Activated CD4-positive, alpha-beta T cell treated with anti-CD3 and anti-CD28 coated beads for 24 hours (primary cell): ENCODE results near the gene SKI.
"Not testable (repeated sequence)": the region's sequence is repeated elsewhere in the genome, so short reads cannot be mapped to it uniquely, and the experiment has no call there.

ENCODE experiments used
- DNase-seq, 2 donors: peaks; one replicate each; pipeline ENCODE4 v3.0.0-alpha.2; 2020; ENCODE audit warnings: low read depth in 2 of 2

SKI gene

GRCh38 chr1:2259668-2260402 lies 31.7 kb downstream of the SKI start:
- DNase-seq: no peak

DNA sequence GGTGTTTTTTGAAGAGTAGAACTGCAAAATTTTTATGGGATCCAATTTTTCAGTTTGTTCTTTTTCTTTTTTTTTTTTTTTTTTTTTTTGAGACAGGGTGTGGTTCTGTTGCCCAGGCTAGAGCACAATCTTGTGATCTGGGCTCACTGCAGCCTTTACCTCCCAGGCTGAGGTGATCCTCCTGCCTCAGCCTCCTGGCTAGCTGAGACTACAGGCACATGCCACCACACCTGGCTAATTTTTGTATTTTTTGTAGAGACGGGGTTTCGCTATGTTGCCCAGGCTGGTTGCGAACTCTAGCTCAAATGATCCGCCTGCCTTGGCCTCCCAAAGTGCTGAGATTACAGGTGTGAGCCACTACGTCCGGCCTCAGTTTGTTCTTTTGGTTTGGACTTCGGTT lies 32.4 kb downstream of the SKI start:
- not testable (repeated sequence) for DNase-seq

DNA sequence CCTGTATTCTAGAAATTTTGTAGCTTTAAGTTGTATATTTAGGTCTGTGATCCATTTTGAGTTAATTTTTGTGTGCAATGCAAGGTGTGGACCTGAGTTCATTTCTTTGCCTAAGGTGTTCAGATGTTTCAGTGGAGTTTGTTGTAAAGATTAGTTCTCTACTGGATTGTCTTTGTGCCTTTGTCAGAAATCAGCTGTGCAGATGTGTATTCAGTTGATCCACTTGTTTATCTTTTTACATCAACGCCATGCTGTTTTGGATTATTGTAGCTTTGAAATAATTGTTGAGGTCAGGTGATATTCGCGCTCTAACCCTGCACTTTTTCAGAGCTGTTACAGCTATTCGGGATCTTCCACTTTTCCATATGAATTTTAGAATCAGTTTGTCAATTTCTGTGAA lies 32.8 kb downstream of the SKI start:
- DNase-seq: no peak

DNA sequence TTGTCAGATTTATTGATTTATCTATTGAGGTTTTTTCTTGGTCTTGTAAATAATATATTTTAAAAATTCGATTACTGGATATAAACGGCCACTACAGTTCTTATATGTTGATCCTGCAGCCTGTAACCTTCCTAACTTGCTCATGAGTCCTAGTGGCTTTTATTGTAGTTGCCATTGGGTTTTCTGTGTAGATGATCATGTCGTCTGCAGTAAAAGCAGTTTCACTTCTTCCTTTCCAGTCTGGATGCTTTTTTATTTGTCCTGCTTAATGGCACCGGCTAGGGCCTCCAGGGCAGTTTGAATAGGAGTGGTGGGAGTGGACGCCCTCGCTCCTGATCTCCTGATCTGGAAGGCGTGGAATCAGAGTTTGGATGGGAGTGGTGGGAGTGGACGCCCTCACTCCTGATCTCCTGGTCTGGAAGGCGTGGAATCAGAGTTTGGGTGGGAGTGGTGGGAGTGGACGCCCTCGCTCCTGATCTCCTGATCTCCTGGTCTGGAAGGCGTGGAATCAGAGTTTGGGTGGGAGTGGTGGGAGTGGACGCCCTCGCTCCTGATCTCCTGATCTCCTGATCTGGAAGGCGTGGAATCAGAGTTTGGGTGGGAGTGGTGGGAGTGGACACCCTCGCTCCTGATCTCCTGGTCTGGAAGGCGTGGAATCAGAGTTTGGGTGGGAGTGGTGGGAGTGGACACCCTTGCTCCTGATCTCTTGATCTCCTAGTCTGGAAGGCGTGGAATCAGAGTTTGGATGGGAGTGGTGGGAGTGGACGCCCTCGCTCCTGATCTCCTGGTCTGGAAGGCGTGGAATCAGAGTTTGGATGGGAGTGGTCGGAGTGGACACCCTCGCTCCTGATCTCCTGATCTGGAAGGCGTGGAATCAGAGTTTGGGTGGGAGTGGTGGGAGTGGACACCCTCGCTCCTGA lies 33.6 kb downstream of the SKI start:
- not testable (repeated sequence) for DNase-seq

GRCh38 chr1:2266301-2266975 lies 38.3 kb downstream of the SKI start:
- DNase-seq: no peak

DNA sequence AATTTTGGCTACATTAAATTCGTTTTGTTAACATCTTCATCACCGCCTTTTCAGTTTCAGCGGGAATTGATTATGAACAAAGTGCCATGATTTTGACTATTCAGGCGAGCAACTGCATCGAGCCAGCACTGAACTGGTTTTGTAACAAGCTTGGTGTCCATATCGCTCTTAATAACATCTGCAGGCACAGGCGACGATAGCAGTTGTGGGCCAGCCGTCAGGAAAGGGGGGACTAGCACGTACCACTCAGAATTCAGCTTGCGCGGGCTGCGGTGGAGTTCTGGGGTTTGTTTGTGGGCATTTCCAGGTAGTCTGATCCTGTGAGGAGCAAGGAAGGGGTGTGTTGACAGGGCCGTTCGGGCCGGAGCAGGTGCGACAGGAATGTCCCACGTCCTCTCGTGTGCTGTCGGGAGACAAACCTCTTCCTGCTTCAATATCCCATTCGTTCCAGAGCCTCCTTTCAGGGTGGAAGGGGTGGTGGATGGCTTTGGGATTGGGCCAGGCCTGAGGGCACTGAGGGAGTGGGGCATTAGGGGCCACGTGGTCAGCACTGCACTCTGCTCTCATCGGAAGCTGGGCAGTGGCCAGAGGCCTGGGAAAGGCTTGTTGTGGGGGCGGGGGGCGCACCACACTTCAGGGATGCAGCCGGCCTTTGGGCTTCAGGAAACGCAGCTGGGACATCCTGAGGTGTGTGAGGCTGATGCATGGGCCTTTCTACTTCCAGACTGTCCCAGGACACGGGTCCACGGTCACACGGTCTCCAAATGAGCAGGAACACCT lies 39.1 kb downstream of the SKI start:
- DNase-seq: no peak

GRCh38 chr1:2267862-2268261 lies 39.7 kb downstream of the SKI start:
- DNase-seq: no peak

GRCh38 chr1:2268285-2269056 lies 40.4 kb downstream of the SKI start:
- DNase-seq: no peak

DNA sequence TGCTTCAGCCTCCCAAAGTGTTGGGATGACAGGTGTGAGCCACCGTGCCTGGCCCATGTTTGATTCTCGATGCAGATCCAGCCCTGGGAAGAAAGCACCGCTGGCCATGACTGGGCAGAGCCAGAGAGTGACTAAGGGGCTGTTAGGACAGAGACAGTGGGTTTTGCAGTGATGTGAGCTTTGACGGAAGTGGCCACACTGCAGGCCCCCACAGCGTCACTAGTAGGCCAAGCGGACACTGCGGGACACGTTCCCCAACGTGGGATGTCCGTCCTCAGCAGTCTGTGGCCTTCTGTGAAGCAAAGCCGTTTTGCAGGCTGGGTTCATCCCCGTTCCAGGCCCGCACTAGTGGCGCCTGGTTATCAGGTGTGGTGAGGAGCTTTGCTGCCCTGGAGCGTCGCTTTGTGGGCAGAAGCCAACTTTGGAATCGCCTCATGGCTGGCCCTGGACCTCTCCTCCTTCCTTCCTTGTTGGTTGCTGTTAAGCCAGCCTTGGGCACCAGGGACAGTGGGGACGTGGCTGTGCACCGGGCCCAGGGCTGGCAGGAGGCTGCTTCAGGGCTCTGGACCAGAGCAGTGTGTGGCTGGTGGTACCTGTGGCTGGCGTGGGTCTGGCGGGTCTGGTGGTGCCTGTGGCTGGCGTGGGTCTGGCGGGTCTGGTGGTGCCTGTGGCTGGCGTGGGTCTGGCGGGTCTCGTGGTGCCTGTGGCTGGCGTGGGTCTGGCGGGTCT lies 41.2 kb downstream of the SKI start:
- no peak for DNase-seq

GRCh38 chr1:2269922-2270259 lies 41.8 kb downstream of the SKI start:
- DNase-seq: no peak

DNA sequence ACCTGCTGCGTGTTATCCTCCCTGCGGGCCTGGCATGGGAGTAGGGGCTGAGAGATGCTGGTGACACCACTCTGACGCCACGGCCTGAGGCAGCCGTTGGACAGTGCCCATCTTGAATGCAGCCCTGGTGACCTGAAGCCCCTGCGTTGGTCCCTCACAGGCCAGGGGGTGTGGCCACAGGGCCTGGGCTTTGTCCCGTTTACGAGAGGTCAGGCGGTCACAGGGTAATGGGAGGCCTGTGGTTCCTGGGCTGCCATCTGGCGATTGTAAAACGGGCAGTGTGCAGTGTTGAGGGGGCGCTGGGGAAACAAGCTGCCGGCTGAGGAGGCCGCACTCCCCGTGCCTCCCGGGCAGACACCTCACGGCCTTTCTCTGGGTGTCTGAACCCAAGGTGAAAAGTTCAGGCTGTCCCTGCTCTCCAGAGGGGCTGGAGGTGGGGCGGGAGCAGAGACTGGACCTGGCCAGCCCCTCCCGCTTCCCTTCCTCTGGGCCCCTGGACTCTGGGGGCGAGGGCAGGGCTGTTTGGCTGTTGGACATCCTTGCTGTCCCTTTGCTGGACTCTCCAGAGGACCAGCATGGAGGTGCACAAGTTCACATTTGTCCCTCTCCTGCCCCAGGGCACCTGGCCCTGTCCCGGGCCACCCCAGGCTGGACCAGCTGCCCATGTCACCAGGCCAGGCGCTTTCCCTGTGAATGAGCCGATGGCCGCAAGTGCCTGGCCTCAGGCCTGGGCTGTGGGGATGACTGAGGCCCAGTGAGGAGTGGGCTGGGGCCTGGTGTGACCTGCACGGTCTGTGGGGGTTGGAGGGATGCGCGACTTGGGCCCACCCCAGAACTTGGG lies 42.4 kb downstream of the SKI start:
- no peak for DNase-seq

DNA sequence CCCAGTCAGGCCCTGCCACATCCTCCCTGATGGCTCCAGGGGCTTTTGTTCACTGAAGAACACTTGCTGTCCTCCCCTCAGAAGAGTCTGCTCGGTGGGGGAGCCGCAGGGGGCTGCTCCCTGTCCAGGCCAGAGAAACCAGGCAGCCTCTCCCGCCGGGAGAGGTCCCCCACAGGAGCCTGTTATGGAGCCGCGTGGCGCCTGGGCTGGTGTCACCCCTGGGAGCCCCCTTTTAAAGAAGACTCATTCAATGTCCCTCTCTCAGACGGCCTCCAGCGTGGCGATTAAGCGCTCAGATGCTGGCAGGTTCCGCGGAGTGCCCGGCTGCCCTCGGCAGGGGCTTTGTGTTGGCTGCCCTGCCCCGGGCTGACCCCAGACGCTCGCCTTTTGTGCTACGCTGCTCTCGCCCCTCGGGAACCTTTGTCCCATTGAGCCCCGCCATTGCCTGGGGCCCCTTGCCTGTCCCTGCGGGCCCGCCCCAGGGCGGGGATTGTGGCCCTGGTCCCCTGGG lies 43.1 kb downstream of the SKI start:
- no peak for DNase-seq

DNA sequence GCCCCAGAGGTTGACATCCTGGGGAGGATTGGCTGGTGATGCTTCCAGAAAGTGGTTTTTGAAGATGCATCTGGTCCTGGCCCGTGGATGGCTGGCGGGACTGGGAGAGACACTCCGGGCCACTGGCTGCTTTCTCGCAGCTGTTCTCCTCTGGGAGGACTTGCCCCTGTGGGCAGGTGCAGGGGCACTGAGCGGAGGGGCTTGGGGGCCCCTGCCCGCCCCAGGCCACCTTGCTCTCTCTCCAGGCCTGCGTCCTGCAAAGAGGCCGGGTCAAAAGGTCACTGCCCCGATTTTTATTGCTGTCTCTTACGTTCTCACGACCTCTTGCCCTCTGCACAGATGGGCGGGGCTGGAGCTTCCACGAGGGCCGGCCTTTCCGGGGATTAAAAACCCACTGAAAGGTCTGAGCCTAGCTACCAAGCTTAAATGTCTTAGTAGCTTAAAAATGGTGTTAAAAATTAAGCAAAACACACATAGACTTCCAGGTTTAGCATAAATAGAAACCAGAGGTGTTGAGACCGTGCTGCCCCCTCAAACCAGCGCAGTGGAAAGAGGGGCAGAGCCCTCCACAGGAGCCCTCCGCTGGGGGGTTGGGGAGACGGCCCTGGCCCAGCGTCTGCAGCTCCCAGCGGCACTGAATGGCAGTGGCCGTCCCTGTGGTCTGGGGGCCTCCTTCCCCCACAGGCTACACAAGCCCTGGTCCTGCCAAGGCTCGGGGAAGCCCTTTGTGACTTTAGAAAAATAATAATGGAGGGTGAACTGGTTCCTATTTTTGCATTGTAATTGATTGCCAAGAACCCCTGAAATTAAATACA lies 43.9 kb downstream of the SKI start:
- DNase-seq: no peak

GRCh38 chr1:2272686-2273400 lies 44.7 kb downstream of the SKI start:
- no peak for DNase-seq

- DNase-seq: no peak
These were observed 45.4 kb downstream of the SKI start for GRCh38 chr1:2273401-2274090.

GRCh38 chr1:2274231-2274928 lies 46.3 kb downstream of the SKI start:
- no peak for DNase-seq
